Hair follicular keratinocyte (primary cell): Measurements from ENCODE around the gene IDH1. TPM values are rescaled to one million over a fixed set of nuclear protein-coding genes. Genes with fewer than 3 reads are reported as not detected.

Source experiments
- total RNA-seq: library from RNA; depleted of rRNA; stranded (reverse); fragments of >200 nt; gene quantifications from 2 replicates; pipeline ENCODE4 v1.2.3, GENCODE V29; 2015

Gene IDH1
- 96.1 and 114 TPM in 2 replicates for total RNA-seq

GRCh38 chr2:208254871-208255556 is at the start of gene IDH1:
TSS of gene IDH1 (minus strand) at chr2:208255071. CDS start at chr2:208251551, 3,520 bp downstream.

GRCh38 chr2:208265801-208266552 is 11.1 kb upstream of the IDH1 start, which contains the start of gene PIKFYVE:
TSS of gene PIKFYVE (plus strand) at chr2:208266255. CDS start at chr2:208271520, 5,265 bp downstream.

GRCh38 chr2:208189810-208190503 is 64.9 kb downstream of the IDH1 start, which contains the start of gene C2orf80:
TSS of gene C2orf80 (minus strand) at chr2:208190030. CDS start at chr2:208186986, 3,044 bp downstream.

Other genes starting within 250 kb of the IDH1 start
- 2.8 and 7.7 TPM in 2 replicates for gene PLEKHM3, start 229.5 kb downstream of the IDH1 start, total RNA-seq
- not detected in 2 replicates for gene CRYGD, start 130.5 kb downstream of the IDH1 start, total RNA-seq
- not detected in 2 replicates for gene CRYGC, start 125.2 kb downstream of the IDH1 start, total RNA-seq
- not detected in 2 replicates for gene CRYGB, start 108.9 kb downstream of the IDH1 start, total RNA-seq
- not detected in 2 replicates for gene CRYGA, start 91.5 kb downstream of the IDH1 start, total RNA-seq
- gene C2orf80, start 65.0 kb downstream of the IDH1 start, total RNA-seq, result not detected in 2 replicates
- gene PIKFYVE, start 11.2 kb upstream of the IDH1 start, total RNA-seq, result 8.5 and 12.6 TPM in 2 replicates
- 0.04 TPM in 1 of 2 replicates, not detected in the other for gene PTH2R, start 151.7 kb upstream of the IDH1 start, total RNA-seq